ENCODE data around the gene EXOC2. TPM values are rescaled to one million over a fixed set of nuclear protein-coding genes. Genes with fewer than 3 reads are reported as not detected.

Gene EXOC2
- total and polyA plus RNA-seq, 2 of the 13 experiments (the other 11 are each of a cell fraction or from before 2014, with no cell fraction given) = 12.6 to 22.9 TPM

GRCh38 chr6:527989-528673, 164.8 kb downstream of the EXOC2 start:
- ATAC-seq (no peak), FAIRE-seq (no peak), DNase-seq (ENCODE audit: low spot score) (no peak)
- Histone ChIP-seq H3K4me1 (ENCODE audit: insufficient read depth, low read length) (no peaks in the 10 kb centered on the region), H3K9me3 (ENCODE audit: low read length) (no peaks in the 10 kb centered on the region), H3K36me3 (replicated peaks in 1 of 2; ENCODE audit: control insufficient read depth in 1 of 2, insufficient read depth in 2 of 2, low read length in 2 of 2) (peaks cover 5 to 13% of the 10 kb centered on the region in 2 experiments; a peak in 3 of 5 replicates), H2AFZ (ENCODE audit: low read length) (no peak overlapping the region), H3K4me3 (replicated peaks in 1 of 3; ENCODE audit: insufficient read depth in 1 of 3, low read depth in 2 of 3, low read length in 3 of 3) (no peak overlapping the region), H3K4me2 (ENCODE audit: low read depth, low read length) (no peak overlapping the region), H3K27ac (ENCODE audit: extremely low read length, insufficient read depth, low read length) (no peak overlapping the region), H3K9ac (ENCODE audit: insufficient read depth, low read depth, low read length) (no peak overlapping the region), H4K20me1 (ENCODE audit: insufficient read depth, low read length) (no peaks in the 10 kb centered on the region), H3K79me2 (ENCODE audit: insufficient read depth, low read length) (no peaks in the 10 kb centered on the region), H3K27me3 (ENCODE audit: control insufficient read depth in 1 of 2, insufficient read depth in 2 of 2, low read length in 2 of 2) (no peaks in the 10 kb centered on the region)
- POLR2A ChIA-PET = no interaction called here
- WGBS (ENCODE audit: low lambda C conversion rate) = 96% methylated on average over 8 of the region's 8 CpGs
- in situ Hi-C loops (cut with HindIII; ENCODE audit: extremely low pct_ligation_motif_present, low pct_unique_long_range_greater_than_20kb) (no loop called here), intact Hi-C loops (cut with micrococcal nuclease; ENCODE audit: unreplicated experiment) (no loop called here)
- CTCF ChIA-PET (ENCODE audit: low intra/inter-chr PET ratio, low total read pairs) = no interaction called here
- no TSS peak for BruUV-seq (replicated peaks)
- TF ChIP-seq PAXIP1 (CRISPR knock-in tag; conservative IDR thresholded peaks at IDR 0.05) (no peak), DR1 (CRISPR knock-in tag; IDR thresholded peaks at IDR 0.05) (no peak), SMYD3 (CRISPR knock-in tag; IDR thresholded peaks at IDR 0.05) (no peak), YY1 (IDR thresholded peaks at IDR 0.05; ENCODE audit: insufficient read depth, insufficient replicate concordance, low read depth, low read length) (no peak), ZNF780A (CRISPR knock-in tag; IDR thresholded peaks at IDR 0.05) (no peak), DMAP1 (CRISPR knock-in tag; IDR thresholded peaks at IDR 0.05) (no peak), ZNF121 (CRISPR knock-in tag; IDR thresholded peaks at IDR 0.05) (no peak), TOE1 (CRISPR knock-in tag; IDR thresholded peaks at IDR 0.05) (no peak), NFYB (CRISPR knock-in tag; IDR thresholded peaks at IDR 0.05) (no peak), ZNF75D (CRISPR knock-in tag; IDR thresholded peaks at IDR 0.05; ENCODE audit: borderline replicate concordance) (no peak), ASH2L (IDR thresholded peaks at IDR 0.05; ENCODE audit: insufficient read length, low read depth, low read length) (no peak), PAF1 (CRISPR knock-in tag; IDR thresholded peaks at IDR 0.05) (no peak)

All from HepG2 (cell line).